ENCODE data around the gene GULP1. TPM values are rescaled to one million over a fixed set of nuclear protein-coding genes. Genes with fewer than 3 reads are reported as not detected.

The GULP1 gene
- total RNA-seq, 1 experiment from 2014 or later, result 76.0 TPM

DNA sequence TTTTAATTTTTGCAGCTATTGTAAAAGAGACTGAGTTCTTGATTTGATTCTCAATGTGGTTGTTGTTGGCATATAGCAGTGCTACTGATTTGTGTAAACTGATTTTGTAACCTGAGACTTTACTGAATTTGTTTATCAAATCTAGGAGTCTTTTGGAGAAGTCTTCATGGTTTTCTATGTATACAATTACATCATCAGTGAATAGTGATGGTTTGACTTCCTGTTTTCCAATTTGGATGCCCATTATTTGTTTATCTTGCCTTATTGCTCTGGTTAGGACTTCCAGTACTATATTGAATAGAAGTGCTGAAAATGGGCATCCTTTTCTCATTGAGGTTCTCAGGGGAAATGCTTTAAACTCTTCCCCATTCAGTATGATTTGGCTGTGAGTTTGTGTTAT lies 99.7 kb downstream of the GULP1 start:
- BruUV-seq (replicated peaks), result no TSS peak
- H3K27ac ChIP-seq (ENCODE audit: low read depth, low read length), result no peak overlapping the region
- intact Hi-C loops (cut with micrococcal nuclease), result no loop called here
- H4K20me1 ChIP-seq (ENCODE audit: insufficient read depth), result no peaks in the 10 kb centered on the region
- H3K9me3 ChIP-seq (ENCODE audit: control insufficient read depth in 1 of 2, insufficient read depth in 1 of 2, low read depth in 1 of 2, low read length in 2 of 2), result no peaks in the 10 kb centered on the region
- CTCF ChIA-PET, result no interaction called here
- no peak overlapping the region for H3K9ac ChIP-seq (ENCODE audit: low read length)
- no peak overlapping the region for H3K4me3 ChIP-seq (replicated peaks in 1 of 2; ENCODE audit: low read depth in 1 of 2, low read length in 2 of 2)
- RAD21 ChIA-PET (ENCODE audit: low non-redundant PET in 1 of 2, low total read pairs in 2 of 2, uncharacterized antibody in 2 of 2, unreplicated experiment in 2 of 2), result no interaction called here
- H3K79me2 ChIP-seq (ENCODE audit: insufficient read depth, low read length), result peaks cover 58% of the 10 kb centered on the region
- H3K27me3 ChIP-seq (ENCODE audit: insufficient read depth, low read length), result no peaks in the 10 kb centered on the region
- H3K9me2 ChIP-seq (ENCODE audit: insufficient read depth), result no peaks in the 10 kb centered on the region
- POLR2A ChIA-PET, result no interaction called here
- H3K4me2 ChIP-seq (ENCODE audit: low read length), result no peak overlapping the region
- H3K36me3 ChIP-seq (ENCODE audit: control insufficient read depth in 1 of 2, insufficient read depth in 2 of 2, low read length in 2 of 2), result peaks cover 0 to 5% of the 10 kb centered on the region in 2 experiments; a peak in 1 of 4 replicates
- DNase-seq (ENCODE audit: low read depth, low spot score), result no peak
- H2AFZ ChIP-seq (ENCODE audit: low read depth, low read length, poor library complexity, severe bottlenecking), result no peak overlapping the region
- ATAC-seq, result no peak
- H3K4me1 ChIP-seq (ENCODE audit: control insufficient read depth in 1 of 2, insufficient read depth in 2 of 2, low read length in 2 of 2), result no peaks in the 10 kb centered on the region; a peak in 1 of 4 replicates
- TF ChIP-seq CEBPB (IDR thresholded peaks at IDR 0.05; ENCODE audit: low read depth), result no peak
- TF ChIP-seq ELF1 (IDR thresholded peaks at IDR 0.05; ENCODE audit: borderline replicate concordance, low read depth), result no peak
- TF ChIP-seq EZH2phosphoT487 (IDR thresholded peaks at IDR 0.05; ENCODE audit: borderline replicate concordance), result no peak
- TF ChIP-seq RAD21 (IDR thresholded peaks at IDR 0.05; ENCODE audit: low read depth), result no peak
- TF ChIP-seq, protein P1, sequence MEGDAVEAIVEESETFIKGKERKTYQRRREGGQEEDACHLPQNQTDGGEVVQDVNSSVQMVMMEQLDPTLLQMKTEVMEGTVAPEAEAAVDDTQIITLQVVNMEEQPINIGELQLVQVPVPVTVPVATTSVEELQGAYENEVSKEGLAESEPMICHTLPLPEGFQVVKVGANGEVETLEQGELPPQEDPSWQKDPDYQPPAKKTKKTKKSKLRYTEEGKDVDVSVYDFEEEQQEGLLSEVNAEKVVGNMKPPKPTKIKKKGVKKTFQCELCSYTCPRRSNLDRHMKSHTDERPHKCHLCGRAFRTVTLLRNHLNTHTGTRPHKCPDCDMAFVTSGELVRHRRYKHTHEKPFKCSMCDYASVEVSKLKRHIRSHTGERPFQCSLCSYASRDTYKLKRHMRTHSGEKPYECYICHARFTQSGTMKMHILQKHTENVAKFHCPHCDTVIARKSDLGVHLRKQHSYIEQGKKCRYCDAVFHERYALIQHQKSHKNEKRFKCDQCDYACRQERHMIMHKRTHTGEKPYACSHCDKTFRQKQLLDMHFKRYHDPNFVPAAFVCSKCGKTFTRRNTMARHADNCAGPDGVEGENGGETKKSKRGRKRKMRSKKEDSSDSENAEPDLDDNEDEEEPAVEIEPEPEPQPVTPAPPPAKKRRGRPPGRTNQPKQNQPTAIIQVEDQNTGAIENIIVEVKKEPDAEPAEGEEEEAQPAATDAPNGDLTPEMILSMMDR (IDR thresholded peaks at IDR 0.05 in 2 of 3, conservative IDR thresholded peaks at IDR 0.05 in 1 of 3; ENCODE audit: borderline replicate concordance in 1 of 3, insufficient read depth in 1 of 3, low read depth in 2 of 3, low read length in 2 of 3), result no peak
- TF ChIP-seq, protein P2, sequence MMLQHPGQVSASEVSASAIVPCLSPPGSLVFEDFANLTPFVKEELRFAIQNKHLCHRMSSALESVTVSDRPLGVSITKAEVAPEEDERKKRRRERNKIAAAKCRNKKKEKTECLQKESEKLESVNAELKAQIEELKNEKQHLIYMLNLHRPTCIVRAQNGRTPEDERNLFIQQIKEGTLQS (IDR thresholded peaks at IDR 0.05), result no peak
- TF ChIP-seq, protein P3, sequence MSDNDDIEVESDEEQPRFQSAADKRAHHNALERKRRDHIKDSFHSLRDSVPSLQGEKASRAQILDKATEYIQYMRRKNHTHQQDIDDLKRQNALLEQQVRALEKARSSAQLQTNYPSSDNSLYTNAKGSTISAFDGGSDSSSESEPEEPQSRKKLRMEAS (IDR thresholded peaks at IDR 0.05), result no peak
- TF ChIP-seq TCF7L2 (IDR thresholded peaks at IDR 0.05; ENCODE audit: borderline replicate concordance, extremely low read depth, insufficient read depth, insufficient read length), result no peak
- TF ChIP-seq, protein P4, sequence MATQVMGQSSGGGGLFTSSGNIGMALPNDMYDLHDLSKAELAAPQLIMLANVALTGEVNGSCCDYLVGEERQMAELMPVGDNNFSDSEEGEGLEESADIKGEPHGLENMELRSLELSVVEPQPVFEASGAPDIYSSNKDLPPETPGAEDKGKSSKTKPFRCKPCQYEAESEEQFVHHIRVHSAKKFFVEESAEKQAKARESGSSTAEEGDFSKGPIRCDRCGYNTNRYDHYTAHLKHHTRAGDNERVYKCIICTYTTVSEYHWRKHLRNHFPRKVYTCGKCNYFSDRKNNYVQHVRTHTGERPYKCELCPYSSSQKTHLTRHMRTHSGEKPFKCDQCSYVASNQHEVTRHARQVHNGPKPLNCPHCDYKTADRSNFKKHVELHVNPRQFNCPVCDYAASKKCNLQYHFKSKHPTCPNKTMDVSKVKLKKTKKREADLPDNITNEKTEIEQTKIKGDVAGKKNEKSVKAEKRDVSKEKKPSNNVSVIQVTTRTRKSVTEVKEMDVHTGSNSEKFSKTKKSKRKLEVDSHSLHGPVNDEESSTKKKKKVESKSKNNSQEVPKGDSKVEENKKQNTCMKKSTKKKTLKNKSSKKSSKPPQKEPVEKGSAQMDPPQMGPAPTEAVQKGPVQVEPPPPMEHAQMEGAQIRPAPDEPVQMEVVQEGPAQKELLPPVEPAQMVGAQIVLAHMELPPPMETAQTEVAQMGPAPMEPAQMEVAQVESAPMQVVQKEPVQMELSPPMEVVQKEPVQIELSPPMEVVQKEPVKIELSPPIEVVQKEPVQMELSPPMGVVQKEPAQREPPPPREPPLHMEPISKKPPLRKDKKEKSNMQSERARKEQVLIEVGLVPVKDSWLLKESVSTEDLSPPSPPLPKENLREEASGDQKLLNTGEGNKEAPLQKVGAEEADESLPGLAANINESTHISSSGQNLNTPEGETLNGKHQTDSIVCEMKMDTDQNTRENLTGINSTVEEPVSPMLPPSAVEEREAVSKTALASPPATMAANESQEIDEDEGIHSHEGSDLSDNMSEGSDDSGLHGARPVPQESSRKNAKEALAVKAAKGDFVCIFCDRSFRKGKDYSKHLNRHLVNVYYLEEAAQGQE (IDR thresholded peaks at IDR 0.05; ENCODE audit: low read depth), result no peak
- TF ChIP-seq, protein P5, sequence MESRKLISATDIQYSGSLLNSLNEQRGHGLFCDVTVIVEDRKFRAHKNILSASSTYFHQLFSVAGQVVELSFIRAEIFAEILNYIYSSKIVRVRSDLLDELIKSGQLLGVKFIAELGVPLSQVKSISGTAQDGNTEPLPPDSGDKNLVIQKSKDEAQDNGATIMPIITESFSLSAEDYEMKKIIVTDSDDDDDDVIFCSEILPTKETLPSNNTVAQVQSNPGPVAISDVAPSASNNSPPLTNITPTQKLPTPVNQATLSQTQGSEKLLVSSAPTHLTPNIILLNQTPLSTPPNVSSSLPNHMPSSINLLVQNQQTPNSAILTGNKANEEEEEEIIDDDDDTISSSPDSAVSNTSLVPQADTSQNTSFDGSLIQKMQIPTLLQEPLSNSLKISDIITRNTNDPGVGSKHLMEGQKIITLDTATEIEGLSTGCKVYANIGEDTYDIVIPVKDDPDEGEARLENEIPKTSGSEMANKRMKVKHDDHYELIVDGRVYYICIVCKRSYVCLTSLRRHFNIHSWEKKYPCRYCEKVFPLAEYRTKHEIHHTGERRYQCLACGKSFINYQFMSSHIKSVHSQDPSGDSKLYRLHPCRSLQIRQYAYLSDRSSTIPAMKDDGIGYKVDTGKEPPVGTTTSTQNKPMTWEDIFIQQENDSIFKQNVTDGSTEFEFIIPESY (IDR thresholded peaks at IDR 0.05; ENCODE audit: extremely low read depth, insufficient replicate concordance, low read length), result no peak
- TF ChIP-seq POLR2AphosphoS5 (IDR thresholded peaks at IDR 0.05; ENCODE audit: low read depth, low read length), result no peak
- no peak for TF ChIP-seq FOSL1 (IDR thresholded peaks at IDR 0.05; ENCODE audit: low read depth)
- no peak for TF ChIP-seq YY1 (IDR thresholded peaks at IDR 0.05; ENCODE audit: extremely low read depth, insufficient replicate concordance, low read depth, low read length)
- no peak for TF ChIP-seq CBX3 (IDR thresholded peaks at IDR 0.05; ENCODE audit: low read depth)
- no peak for TF ChIP-seq EGR1 (IDR thresholded peaks at IDR 0.05; ENCODE audit: low read depth)
- TF ChIP-seq JUND (IDR thresholded peaks at IDR 0.05), result no peak
- no peak for TF ChIP-seq ZNF274 (IDR thresholded peaks at IDR 0.05; ENCODE audit: low read depth, low read length)
- TF ChIP-seq SP1 (IDR thresholded peaks at IDR 0.05; ENCODE audit: low read depth), result no peak
- TF ChIP-seq SRF (IDR thresholded peaks at IDR 0.05; ENCODE audit: low read depth), result no peak
